GM21576 (cell line): ENCODE measurements around the gene ZFP64.

Experiments used
- ATAC-seq: cut with Tn5 transposase; IDR thresholded peaks from one replicate; pipeline ENCODE4 v1.9.1; 2021; ENCODE audit warnings: mild to moderate bottlenecking, moderate library complexity; ENCODE audit not compliant: unreplicated experiment

Gene ZFP64

DNA sequence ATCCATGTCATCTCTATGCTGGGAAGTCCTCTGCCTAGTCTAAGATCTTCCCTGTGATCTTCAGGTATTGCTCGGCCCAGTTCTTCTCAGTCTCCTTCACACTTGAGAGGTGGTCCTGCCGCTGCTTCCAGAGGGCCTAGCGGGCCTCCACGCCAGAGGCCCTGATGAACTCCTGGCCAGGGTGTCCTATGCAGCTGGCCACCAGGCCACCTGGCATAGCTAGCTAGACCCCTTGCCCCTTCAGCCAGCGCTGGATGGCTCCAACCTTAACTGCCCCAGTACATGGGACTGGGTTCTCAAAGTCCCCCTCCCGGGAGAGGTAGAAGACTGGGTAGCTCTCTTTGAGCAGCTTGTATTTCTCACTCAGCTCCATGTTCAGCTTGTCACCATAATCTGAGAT is 81.1 kb downstream of the ZFP64 start:
- ATAC-seq = no peak

DNA sequence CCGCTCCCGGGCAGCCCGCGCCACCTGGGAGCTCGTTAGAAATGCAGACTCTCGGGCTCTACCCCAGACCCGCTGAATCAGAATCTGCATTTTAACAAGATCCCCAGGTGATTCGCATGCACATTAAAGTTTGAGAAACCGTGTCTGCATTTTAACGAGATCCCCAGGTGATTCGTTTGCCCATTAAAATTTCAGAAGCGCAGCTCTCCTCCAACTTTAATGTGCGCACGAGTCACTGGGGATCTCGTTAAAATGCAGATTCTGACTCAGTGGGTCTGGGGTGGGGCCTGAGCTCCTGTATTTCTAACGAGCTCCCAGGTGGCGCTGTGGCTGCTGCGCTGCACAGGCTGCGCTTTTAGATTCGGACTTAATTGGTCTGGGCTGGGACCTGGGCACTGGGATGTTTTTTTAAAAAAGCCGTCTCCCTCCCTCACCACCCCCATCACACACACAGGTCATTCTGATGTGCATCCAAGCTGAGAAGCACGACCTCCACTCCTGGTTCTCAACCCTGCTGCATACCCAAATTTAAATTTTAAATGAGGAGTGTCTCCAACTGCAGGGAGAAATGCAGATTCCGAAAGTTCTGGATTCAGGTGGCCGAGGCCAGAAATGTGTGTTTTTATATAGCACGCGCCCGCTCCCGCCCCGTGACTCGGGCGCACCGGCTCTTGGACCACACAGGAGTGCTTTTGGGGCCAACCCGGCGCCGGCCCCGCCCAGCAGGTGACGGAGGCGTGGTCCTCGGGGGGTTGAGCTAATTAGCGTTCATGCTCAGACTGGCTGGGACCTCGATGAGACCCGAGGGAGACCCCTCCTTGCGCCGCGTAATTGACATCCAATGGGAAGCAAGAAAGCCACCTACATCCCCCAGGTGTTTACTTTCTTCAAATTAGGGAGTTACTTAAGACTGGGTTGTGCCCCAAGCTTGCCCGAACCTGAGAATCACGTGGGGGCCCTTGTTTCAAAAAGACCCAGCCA is 85.8 kb downstream of the ZFP64 start:
- no peak for ATAC-seq

DNA sequence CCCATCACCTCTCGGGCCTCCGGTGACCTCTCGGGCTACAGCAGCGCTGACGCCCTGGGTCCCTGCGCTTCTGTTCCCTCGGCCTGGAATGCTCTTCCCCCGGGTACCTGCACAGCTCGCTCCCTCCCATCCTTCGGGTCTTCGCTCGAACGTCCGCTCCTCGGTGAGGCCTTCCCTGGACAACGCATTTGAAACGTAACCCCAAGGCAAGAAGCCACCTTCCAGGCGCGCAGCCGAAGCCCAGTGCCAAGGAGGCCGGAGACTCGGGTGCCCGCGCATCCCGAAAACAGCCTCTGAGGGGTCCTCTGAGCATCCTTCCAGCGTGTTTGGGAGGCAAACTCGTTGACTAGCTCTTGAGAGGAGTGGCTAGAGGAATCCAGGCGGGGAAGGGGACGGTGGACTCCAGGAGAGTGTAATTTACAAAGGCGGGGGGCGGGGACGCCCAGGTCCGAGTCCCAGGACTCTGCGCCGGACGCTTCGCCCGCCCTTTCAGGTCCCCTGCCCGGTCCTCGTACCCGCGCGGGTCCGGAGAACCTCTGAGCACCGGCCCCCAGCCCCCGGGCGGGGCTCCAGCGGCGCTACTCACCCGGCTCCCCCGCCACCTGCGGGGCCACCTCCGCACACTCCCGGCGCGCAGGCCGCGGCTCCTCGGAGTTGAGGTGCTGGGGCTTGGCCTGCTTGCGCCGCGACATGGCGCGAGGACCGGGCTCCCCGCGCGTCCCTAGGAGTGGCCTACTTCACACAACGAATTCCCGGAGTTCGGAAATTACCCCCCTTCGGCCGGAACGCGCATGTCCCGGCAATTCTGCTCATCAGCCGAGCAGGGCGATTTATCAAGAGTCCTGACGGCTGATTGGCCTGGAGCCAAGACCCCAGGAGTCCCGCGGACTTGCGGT is 86.8 kb downstream of the ZFP64 start:
- ATAC-seq = no peak

DNA sequence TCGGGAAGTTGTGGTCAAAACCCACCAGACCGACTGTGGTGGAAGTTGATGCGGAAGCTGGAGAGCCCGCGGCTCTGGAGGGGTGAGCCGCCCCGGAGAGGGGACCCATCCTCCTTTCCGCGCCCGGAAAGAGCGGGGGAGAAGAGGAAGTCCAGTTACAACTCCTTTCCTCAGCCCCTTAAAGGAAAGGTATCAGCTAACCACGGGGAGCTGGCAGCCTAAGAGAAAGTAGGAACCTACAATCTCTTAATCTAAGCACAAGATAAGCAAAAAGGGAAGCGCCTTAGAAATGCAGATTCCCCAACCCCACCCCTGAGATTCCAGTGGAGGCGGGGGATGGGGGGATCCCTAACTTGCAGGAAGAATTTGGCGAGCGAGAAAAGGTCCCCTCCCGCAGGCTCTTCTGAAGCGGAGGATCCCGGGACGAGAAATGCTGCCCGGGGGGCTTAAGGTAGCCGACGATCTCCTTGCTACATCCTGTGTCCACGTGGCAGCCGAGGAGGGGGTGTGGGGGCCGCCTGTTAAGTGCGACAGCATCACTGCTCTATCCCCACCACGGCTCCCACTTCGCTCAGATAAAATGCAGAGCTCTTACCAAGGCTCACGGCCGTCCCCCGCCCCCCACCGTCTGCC is 87.5 kb downstream of the ZFP64 start:
- ATAC-seq = no peak

DNA sequence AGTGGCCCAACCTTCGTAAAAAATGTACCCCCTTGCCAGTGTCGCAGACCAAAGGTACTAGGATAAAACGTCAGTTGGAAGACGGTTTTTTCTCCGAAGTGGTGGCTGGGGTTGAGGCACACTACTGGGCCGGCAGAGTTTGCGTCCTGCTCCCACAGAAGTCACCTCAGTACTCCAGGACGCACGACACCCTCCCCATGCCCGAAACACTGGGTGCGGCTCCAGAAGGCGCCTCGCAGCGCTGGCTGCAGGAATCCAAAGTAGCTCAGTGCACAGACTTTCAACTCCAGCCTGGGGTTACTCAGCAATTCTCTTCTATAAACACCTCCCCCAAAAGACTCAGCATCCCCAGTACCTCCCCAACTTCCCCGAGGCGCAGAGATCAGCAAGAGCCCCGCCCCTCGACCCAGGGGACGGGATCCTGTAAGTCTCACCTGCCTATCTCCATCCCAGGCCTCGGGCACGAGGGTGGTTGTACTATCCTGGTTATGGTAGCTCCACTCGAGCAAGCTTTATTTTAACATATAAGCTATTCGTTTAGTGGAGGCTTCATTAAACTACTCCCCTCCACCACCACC is 88.2 kb downstream of the ZFP64 start:
- no peak for ATAC-seq

DNA sequence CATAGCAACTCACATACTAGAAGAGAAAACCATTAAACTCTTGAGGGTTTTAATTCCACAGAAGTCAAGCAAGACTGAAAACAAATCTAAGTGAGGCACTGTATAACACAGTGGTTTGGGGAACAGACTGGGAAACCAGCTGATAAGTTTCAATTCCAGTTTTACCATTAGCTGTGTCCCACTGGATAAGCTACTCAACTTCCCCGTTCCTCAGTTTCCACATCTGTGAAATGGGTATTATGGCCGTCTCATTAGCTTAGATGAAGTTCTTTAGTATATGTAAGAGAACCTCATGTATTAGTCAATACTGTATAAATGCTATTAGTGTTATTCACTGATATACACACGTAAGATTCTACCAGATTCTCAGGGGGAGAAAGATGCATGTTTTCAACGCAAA is 89.0 kb downstream of the ZFP64 start:
- no peak for ATAC-seq

DNA sequence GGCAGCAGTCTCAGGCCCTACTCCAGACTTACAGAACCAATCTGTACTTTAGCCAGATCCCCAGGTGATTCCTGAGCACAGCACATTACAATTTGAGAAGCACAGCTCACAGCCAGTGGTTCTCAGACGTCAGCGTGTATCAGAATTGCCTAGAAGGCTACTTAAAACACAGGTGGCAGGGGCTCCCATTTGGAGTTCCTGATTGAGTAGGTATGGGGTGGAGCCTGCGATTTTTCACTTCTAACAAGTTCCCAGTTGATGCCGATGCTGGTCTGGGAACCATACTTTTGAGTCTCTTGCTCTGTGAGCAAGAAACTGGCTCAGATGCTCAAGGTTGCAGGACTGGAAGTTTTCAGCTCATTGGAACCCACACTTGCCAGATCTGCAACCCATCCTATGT is 89.5 kb downstream of the ZFP64 start:
- no peak for ATAC-seq
